Measurements from ENCODE around the gene SYCP3. TPM values are rescaled to one million over a fixed set of nuclear protein-coding genes. Genes with fewer than 3 reads are reported as not detected.

SYCP3 gene
- total RNA-seq, 1 donor from 2014 or later, result 0.04 TPM

DNA sequence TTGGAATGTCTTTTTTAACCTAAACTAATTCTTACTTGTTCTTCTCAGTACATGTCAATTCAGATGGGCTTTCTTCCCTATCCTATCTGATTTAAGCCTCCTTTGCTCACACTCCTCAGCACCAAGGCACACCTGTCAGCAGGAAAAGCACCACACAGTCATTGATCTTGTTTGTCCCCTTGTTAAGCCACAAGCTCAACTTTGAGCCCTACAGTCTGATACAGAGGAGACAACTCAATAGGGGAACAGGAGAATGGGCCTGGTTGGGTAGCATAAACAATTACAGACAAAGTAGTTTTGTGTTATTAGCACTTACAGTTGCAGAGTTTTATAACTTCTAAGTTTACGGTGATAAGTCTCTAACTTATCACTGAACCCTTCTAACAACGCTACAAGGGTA is 29.5 kb upstream of the SYCP3 start:
- H3K36me3 ChIP-seq, result no peaks in the 10 kb centered on the region
- Mint-ChIP-seq H3K9me3 (no peaks in the 10 kb centered on the region), H3K4me3 (no peak overlapping the region), H3K27ac (no peak overlapping the region), H3K27me3 (ENCODE audit: insufficient read depth, low read depth) (no peaks in the 10 kb centered on the region), H3K36me3 (no peaks in the 10 kb centered on the region), H3K4me1 (no peaks in the 10 kb centered on the region)
- no peak overlapping the region for H3K4me3 ChIP-seq
- no peaks in the 10 kb centered on the region for H3K4me1 ChIP-seq
- H4K20me1 ChIP-seq (ENCODE audit: low read depth), result no peaks in the 10 kb centered on the region
- H3K9ac ChIP-seq, result no peak overlapping the region
- H3K27ac ChIP-seq, result no peak overlapping the region
- no peaks in the 10 kb centered on the region for H3K27me3 ChIP-seq
- H2AFZ ChIP-seq (replicated peaks), result no peak overlapping the region
- DNase-seq (ENCODE audit: low spot score), result no peak
- H3K9me3 ChIP-seq (ENCODE audit: low read depth), result no peaks in the 10 kb centered on the region
- no peak overlapping the region for H3K4me2 ChIP-seq
- H3F3A ChIP-seq (ENCODE audit: low read depth), result no peaks in the 10 kb centered on the region
- TF ChIP-seq, protein P1, sequence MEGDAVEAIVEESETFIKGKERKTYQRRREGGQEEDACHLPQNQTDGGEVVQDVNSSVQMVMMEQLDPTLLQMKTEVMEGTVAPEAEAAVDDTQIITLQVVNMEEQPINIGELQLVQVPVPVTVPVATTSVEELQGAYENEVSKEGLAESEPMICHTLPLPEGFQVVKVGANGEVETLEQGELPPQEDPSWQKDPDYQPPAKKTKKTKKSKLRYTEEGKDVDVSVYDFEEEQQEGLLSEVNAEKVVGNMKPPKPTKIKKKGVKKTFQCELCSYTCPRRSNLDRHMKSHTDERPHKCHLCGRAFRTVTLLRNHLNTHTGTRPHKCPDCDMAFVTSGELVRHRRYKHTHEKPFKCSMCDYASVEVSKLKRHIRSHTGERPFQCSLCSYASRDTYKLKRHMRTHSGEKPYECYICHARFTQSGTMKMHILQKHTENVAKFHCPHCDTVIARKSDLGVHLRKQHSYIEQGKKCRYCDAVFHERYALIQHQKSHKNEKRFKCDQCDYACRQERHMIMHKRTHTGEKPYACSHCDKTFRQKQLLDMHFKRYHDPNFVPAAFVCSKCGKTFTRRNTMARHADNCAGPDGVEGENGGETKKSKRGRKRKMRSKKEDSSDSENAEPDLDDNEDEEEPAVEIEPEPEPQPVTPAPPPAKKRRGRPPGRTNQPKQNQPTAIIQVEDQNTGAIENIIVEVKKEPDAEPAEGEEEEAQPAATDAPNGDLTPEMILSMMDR (IDR thresholded peaks at IDR 0.05), result no peak
- TF ChIP-seq EZH2phosphoT487 (IDR thresholded peaks at IDR 0.05) (no peak), EZH2 (IDR thresholded peaks at IDR 0.05) (no peak)
- no peaks in the 10 kb centered on the region for H3K79me2 ChIP-seq (ENCODE audit: low read depth)

DNA sequence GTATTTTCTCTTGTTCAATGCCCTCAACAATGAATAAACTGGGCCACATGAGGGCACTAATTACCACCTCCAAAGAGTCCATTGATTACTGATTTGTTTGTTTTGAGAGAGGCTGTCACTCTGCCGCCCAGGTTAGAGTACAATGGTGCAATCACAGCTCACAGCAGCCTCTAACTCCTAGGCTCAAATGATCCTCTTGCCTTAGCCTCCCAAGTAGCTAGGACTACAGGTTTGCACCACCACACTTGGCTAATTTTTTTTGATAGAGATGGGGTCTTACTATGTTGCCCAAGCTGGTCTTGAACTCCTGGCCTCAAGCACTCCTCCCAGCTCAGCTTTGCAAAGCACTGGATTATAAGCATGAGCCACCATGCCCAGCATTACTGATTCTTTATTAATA is 28.3 kb upstream of the SYCP3 start:
- H3K9me3 Mint-ChIP-seq, result no peaks in the 10 kb centered on the region
- H3K27me3 Mint-ChIP-seq (ENCODE audit: insufficient read depth, low read depth), result no peaks in the 10 kb centered on the region

DNA sequence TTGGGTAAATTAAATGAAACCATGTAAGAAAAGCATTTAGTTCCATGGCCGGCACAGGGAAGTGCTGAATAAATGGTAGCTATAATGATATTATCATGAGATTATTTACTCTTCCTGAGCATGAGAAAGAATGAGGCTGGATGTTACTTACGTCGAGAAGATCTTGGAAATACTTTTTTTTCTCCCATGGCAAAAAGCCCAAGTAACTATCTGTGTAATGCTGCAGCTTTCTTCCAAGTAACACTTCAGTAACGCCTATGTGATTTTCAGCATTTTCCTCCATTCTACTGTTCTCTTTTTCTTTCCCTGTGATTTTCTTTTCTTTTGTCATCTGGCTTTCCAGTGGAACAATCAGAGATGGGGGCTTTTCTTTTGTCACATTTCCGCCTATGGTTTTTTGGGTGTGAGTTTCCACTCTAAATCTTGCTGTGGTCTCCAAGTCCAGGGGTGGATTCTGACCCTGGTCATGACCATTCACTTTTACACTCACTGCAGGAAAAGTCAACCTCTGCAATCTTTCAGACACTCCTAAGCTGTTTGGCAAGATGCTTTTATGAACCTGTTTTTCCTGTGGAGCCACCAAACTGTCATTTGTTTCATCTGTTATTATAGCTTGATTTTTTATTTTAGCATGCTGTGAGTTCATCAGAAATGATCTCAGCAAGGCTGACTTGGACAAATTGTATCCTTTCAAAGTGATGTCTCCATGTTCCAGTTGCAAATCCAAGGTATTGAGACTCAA is 25.0 kb upstream of the SYCP3 start:
- H3F3A ChIP-seq (ENCODE audit: low read depth), result no peaks in the 10 kb centered on the region
- no peaks in the 10 kb centered on the region for H3K79me2 ChIP-seq (ENCODE audit: low read depth)
- Mint-ChIP-seq H3K4me3 (no peak overlapping the region), H3K4me1 (no peaks in the 10 kb centered on the region), H3K9me3 (no peaks in the 10 kb centered on the region), H3K27ac (no peak overlapping the region), H3K36me3 (no peaks in the 10 kb centered on the region), H3K27me3 (ENCODE audit: insufficient read depth, low read depth) (no peaks in the 10 kb centered on the region)
- TF ChIP-seq EZH2phosphoT487 (IDR thresholded peaks at IDR 0.05) (no peak), EZH2 (IDR thresholded peaks at IDR 0.05) (no peak)
- TF ChIP-seq, protein P1 (IDR thresholded peaks at IDR 0.05), result no peak
- no peaks in the 10 kb centered on the region for H3K4me1 ChIP-seq
- no peaks in the 10 kb centered on the region for H3K36me3 ChIP-seq
- H3K9ac ChIP-seq, result no peak overlapping the region
- no peak overlapping the region for H3K27ac ChIP-seq
- DNase-seq (ENCODE audit: low spot score), result no peak
- H3K4me3 ChIP-seq, result no peak overlapping the region
- no peaks in the 10 kb centered on the region for H3K9me3 ChIP-seq (ENCODE audit: low read depth)
- H3K4me2 ChIP-seq, result no peak overlapping the region
- H3K27me3 ChIP-seq, result no peaks in the 10 kb centered on the region
- no peak overlapping the region for H2AFZ ChIP-seq (replicated peaks)
- no peaks in the 10 kb centered on the region for H4K20me1 ChIP-seq (ENCODE audit: low read depth)

More for the DNA sequence above, 28.3 kb upstream of the SYCP3 start:
- Mint-ChIP-seq H3K4me3 (no peak overlapping the region), H3K36me3 (no peaks in the 10 kb centered on the region), H3K27ac (no peak overlapping the region), H3K4me1 (no peaks in the 10 kb centered on the region)
- no peaks in the 10 kb centered on the region for H3F3A ChIP-seq (ENCODE audit: low read depth)
- H3K4me2 ChIP-seq, result no peak overlapping the region
- no peak overlapping the region for H3K27ac ChIP-seq
- no peak overlapping the region for H3K4me3 ChIP-seq
- no peaks in the 10 kb centered on the region for H3K36me3 ChIP-seq
- H3K4me1 ChIP-seq, result no peaks in the 10 kb centered on the region
- H3K79me2 ChIP-seq (ENCODE audit: low read depth), result no peaks in the 10 kb centered on the region
- no peaks in the 10 kb centered on the region for H4K20me1 ChIP-seq (ENCODE audit: low read depth)
- no peaks in the 10 kb centered on the region for H3K27me3 ChIP-seq
- no peak overlapping the region for H2AFZ ChIP-seq (replicated peaks)
- H3K9ac ChIP-seq, result no peak overlapping the region
- DNase-seq (ENCODE audit: low spot score), result no peak
- H3K9me3 ChIP-seq (ENCODE audit: low read depth), result no peaks in the 10 kb centered on the region
- TF ChIP-seq, protein P1 (IDR thresholded peaks at IDR 0.05), result no peak
